ENCODE results near the gene SLC30A9.

SLC30A9 gene

GRCh38 chr4:41963105-41963504, 27.2 kb upstream of the SLC30A9 start:
- CTCF ChIA-PET: interaction anchor here (1.3 kb wide), 1 partner anchor 9 kb away, joined by 10 read pairs; no protein-coding TSS in a partner anchor
- H3K4me3 ChIP-seq (ENCODE audit: low read depth, low read length): no peak overlapping the region
- no peak for TF ChIP-seq CTCF (IDR thresholded peaks at IDR 0.05; ENCODE audit: insufficient read depth, low read length, missing control alignments)
- POLR2A ChIA-PET: no interaction called here
- no peak for DNase-seq (ENCODE audit: low read depth, low spot score)

GRCh38 chr4:41964401-41964800, 25.9 kb upstream of the SLC30A9 start:
- no peak overlapping the region for H3K4me3 ChIP-seq (ENCODE audit: low read depth, low read length)
- TF ChIP-seq CTCF (IDR thresholded peaks at IDR 0.05; ENCODE audit: insufficient read depth, low read length, missing control alignments): no peak
- DNase-seq (ENCODE audit: low read depth, low spot score): no peak
- ChIA-PET CTCF (interaction anchor here (1.3 kb wide), 1 partner anchor 10 kb away, joined by 10 read pairs; no protein-coding TSS in a partner anchor), POLR2A (no interaction called here)

GRCh38 chr4:41967392-41967791, 22.9 kb upstream of the SLC30A9 start:
- TF ChIP-seq CTCF (IDR thresholded peaks at IDR 0.05; ENCODE audit: insufficient read depth, low read length, missing control alignments): no peak
- CTCF ChIA-PET: interaction anchor here (1.2 kb wide), 1 partner anchor 9 kb away, joined by 4 read pairs; no protein-coding TSS in a partner anchor
- POLR2A ChIA-PET: no interaction called here
- DNase-seq (ENCODE audit: low read depth, low spot score): no peak
- H3K4me3 ChIP-seq (ENCODE audit: low read depth, low read length): no peak overlapping the region

- TF ChIP-seq CTCF (IDR thresholded peaks at IDR 0.05; ENCODE audit: insufficient read depth, low read length, missing control alignments): no peak
- CTCF ChIA-PET: no interaction called here
These were observed 20.7 kb upstream of the SLC30A9 start for GRCh38 chr4:41969671-41970070.

GRCh38 chr4:41975341-41975740, 15.0 kb upstream of the SLC30A9 start:
- DNase-seq (ENCODE audit: low read depth, low spot score): no peak
- no peak for TF ChIP-seq CTCF (IDR thresholded peaks at IDR 0.05; ENCODE audit: insufficient read depth, low read length, missing control alignments)
- ChIA-PET POLR2A (no interaction called here), CTCF (no interaction called here)
- H3K4me3 ChIP-seq (ENCODE audit: low read depth, low read length): no peak overlapping the region

More at GRCh38 chr4:41969671-41970070, 20.7 kb upstream of the SLC30A9 start:
- DNase-seq (ENCODE audit: low read depth, low spot score): no peak
- H3K4me3 ChIP-seq (ENCODE audit: low read depth, low read length): no peak overlapping the region
- POLR2A ChIA-PET: no interaction called here

GRCh38 chr4:41976775-41977516, 13.4 kb upstream of the SLC30A9 start:
- ChIA-PET POLR2A (no interaction called here), CTCF (no interaction called here)
- no peak overlapping the region for H3K4me3 ChIP-seq (ENCODE audit: low read depth, low read length)
- no peak for DNase-seq (ENCODE audit: low read depth, low spot score)
- no peak for TF ChIP-seq CTCF (IDR thresholded peaks at IDR 0.05; ENCODE audit: insufficient read depth, low read length, missing control alignments)
